Stimulated activated CD4-positive, alpha-beta T cell treated with anti-CD3 and anti-CD28 coated beads, Interleukin-4, amount 100 ng/mL, for 1 hour (primary cell): ENCODE data around the gene MBD5.

ENCODE experiments used
- DNase-seq: peaks from one replicate; pipeline ENCODE4 v3.0.0-alpha.2; 2020

Gene MBD5

DNA sequence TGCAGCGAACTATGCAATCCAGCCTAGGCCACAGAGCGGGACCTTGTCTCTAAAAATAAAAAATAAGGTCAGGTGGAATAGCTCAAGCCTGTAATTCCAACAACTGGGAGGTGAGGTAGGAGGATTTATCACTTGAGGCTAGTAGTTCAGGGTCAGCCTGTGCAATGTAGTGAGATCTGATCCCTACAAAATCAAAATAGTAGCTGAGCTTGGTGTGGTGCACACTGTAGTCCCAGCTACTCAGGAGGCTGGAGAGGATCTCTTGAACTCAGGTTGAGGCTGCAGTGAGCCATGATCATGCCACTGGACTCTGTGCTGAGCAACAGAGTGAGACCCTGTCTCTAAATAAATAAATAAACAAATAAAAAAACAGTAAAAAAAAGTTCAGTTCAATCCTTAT, 5.7 kb downstream of the MBD5 start:
- no peak for DNase-seq

- no peak for DNase-seq
These were observed 6.9 kb downstream of the MBD5 start for GRCh38 chr2:148027822-148028221.

GRCh38 chr2:148028781-148029180, 7.9 kb downstream of the MBD5 start:
- DNase-seq: no peak

GRCh38 chr2:148031152-148031551, 10.3 kb downstream of the MBD5 start:
- no peak for DNase-seq

- DNase-seq: no peak
These were observed 11.3 kb downstream of the MBD5 start for GRCh38 chr2:148032215-148032614.

DNA sequence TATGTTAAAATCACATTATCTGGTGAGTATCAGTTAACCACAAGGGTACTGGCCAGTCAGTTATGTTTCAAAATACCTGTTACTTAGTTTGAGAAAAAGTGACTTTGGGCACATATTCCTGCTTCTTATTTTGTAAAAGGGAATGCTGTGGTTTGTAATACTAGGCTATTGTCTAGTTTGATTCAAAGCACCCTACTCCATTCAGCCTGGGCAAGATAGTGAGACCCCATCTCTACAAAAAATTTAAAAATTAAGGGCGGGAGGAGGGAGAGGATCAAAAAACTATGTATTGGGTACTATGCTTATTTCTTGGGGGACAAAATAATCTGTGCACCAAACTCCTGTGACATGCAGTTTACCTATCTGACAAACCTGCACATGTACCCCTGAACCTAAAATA, 18.9 kb downstream of the MBD5 start:
- no peak for DNase-seq

DNA sequence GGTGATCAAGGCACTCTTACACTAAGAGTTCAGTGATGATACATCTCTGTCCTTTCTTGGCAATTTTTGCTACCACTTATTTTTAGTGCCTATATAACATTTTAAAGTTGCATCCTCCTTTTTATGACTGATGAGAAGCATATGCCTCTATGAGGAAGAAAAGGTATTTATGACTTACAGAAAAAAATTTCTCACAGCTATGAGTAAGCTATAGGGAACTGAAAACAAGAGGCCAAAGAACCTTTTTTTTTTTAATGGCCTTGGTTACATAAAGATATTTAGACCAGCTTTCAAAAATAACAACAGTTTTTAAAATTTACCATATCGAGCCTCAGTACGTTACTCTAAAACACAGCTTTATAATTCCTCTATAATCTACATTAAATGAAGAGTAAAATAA, 21.3 kb downstream of the MBD5 start:
- no peak for DNase-seq

DNA sequence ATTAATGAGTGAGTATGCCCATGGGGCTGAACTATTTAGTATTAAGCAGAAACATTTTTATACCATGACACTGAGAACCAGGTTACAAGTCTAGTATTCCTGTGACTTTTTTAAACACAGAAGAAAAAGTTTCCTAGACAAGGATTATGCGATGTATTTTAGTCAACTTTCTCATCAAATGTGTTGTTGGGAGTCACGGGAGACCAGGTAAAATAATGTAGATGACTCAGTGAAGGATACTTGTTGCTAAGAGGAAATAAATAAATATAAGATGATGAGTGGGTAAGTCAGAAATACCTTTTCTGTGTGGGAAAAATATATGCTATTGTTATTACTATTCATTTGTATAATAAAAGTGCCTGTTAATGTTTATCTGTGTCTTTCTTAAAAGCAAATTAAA, 23.4 kb downstream of the MBD5 start:
- DNase-seq: no peak

GRCh38 chr2:148046802-148047201, 25.9 kb downstream of the MBD5 start:
- no peak for DNase-seq

DNA sequence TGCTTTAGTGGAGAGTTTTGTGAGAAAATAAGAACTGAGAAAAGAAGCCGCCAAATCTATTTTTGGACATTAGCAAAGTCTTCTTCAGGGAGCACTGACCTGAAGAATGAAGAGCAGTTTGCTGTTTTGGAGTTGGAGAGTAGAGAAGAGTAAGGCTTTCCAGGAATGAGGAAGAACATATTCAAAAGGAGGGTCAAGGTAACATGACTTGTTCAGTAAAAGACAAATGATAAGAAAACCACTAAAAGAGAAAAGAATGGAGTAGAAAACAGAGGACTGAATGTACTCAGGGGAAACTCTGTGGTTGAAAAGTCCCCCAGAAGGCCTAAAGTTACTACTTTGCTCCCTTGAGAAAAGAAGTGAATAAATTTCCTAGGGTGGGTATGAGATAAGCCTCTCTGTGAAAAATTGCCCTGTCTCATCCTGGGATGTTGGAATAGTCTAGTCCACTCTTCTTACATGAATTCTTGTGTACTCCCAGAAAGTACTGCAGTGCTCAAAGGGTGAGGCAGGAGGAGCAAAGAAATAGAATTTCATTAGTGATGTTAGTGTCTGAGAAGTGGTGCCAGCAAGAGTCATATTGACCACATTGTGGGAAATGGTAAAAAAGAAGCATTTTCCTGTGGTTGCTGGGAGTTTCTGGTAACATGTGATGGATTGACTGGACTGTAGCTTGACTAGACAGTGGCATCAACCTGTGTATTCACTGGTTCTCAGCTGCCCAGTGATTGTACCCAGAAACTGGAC, 27.8 kb downstream of the MBD5 start:
- no peak for DNase-seq

GRCh38 chr2:148049284-148049683, 28.4 kb downstream of the MBD5 start:
- no peak for DNase-seq

DNA sequence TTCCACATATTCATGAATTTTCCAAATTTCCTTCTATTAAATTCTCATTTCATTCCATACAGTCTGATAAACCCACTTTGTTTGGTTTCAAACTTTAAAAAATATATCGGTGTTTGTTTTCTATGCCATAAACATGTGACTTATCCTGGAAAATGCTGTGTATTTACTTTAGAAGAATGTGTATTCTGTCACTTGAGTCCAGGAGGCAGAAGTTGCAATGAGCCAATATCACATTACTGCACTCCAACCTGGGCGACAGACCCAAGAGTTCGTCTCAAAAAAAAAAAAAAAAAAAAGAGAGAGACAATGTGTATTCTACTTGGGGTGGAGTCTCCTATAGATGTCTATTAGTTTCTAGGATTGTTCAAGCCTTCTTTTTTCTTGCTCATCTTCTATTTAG, 31.8 kb downstream of the MBD5 start:
- no peak for DNase-seq

DNA sequence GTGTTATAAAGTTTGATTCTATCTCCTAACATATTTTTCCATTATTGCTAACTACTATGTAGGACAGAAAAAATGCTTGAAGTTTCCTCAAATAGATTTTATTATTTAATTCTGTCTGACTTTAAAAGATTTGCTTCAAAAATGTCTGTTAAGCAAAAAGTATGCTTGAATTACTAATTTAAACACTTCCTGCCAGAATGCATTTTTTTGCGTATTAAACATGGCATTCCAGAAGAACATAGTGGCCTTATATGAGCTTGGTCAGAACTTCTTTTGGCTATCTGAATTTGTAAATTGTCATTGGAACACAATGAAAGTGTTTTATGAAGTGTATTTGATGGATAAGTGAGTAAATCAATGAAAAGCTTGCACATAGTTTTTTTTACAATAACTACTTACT, 37.8 kb downstream of the MBD5 start:
- DNase-seq: no peak

DNA sequence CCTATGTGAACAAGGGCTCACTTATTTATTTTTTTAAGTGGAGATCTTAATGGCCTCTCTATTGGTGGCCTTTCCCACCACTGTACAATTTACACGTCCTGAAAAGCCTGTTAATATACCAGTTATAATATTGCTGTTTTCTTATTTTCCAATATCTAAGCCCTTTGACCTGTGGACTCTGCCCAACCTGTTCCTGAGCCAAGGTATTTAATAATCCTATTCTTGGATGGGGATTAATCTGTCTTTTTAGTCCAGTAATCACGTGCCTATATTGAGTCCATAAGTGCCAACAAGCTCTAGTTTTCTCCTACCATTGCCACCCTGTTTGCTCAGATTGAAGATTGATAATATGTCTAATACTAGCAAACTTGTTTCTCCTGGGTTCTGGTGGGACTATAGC, 42.7 kb downstream of the MBD5 start:
- DNase-seq: no peak

DNA sequence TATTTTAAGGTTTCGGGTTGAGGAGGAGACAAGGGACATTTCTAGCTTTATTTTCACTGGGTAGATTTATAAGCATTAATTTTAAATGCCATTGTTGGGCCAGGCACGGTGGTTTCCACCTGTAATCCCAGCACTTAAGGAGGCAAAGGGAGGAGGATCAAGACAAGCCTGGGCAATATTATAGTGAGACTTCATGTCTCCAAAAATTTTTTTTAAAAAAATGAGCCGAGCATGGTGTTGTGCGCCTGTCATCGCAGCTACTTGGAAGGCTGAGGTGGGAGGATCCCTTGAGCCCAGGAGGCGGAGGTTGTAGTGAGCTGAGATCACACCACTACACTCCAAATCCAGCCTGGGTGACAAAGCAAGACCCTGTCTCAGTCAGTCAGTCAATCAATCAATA, 45.0 kb downstream of the MBD5 start:
- DNase-seq: no peak

DNA sequence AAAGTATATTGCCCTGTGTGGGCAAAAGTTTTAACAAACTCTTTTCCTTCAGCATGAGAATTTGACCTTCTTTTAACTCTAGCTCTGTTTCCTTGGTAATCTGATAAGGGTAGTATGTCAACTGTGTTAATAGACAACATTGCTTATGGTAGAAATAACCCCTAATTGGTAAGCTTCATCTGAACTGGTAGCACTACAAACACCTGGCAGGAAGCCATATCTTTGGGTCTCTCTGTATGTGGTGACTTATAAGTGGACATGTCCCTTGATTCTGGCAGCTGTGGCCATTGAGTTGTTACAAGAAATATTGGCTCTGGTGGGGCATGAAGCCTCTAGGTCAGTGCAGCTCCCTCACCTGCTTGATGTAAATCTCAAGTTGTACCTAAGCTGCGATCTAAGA, 46.9 kb downstream of the MBD5 start:
- DNase-seq: no peak

DNA sequence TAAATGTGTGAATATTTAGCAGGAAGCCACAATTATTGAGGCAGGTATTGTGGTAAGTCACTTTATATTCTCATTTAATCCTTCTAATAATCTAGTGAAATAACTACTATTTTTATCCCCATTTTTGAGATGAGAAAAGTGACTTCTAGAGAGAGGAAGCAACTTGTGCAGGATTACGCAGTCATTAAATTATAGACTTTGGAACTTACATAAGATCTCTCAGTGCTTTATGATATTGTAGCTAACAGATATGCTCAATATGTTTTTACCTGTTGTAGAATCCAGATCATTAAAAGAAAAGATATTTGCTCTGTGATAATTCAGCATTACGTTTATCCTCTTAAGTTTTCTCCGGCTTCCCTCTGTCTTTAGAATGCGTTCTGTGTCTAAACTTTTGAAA, 50.5 kb downstream of the MBD5 start:
- DNase-seq: no peak

- no peak for DNase-seq
These were observed 75.1 kb downstream of the MBD5 start for GRCh38 chr2:148096012-148096411.

GRCh38 chr2:148102641-148103040, 81.8 kb downstream of the MBD5 start:
- no peak for DNase-seq

DNA sequence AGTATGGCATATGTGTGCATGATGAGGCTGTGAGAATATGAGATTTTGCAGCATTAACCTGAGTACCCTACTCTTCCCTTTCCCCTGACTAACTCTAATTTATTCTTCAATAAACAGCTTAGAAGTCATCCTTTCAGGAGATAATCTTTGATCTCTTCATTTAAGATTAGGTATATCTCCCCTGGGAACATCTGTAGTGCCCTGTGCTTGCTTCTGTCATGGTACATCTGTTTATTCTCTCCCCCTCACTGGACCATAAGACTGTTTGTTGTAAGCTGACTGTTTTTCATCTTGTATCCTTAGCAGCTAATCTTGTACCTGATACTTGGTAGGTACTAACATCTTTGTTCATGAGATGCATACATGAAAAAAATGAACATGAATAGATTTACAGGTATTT, 83.1 kb downstream of the MBD5 start:
- DNase-seq: no peak

- no peak for DNase-seq
These were observed 85.4 kb downstream of the MBD5 start for GRCh38 chr2:148106331-148106730.

GRCh38 chr2:148108385-148108784, 87.5 kb downstream of the MBD5 start:
- no peak for DNase-seq

GRCh38 chr2:148110184-148110583, 89.3 kb downstream of the MBD5 start:
- DNase-seq: no peak

- DNase-seq: no peak
These were observed 101.9 kb downstream of the MBD5 start for GRCh38 chr2:148122788-148123187.

GRCh38 chr2:148124271-148124670, 103.4 kb downstream of the MBD5 start:
- no peak for DNase-seq

GRCh38 chr2:148130581-148130980, 109.7 kb downstream of the MBD5 start:
- no peak for DNase-seq
